SJCRH30 (cell line): ENCODE data around the gene ADGRF3. TPM values are rescaled to one million over a fixed set of nuclear protein-coding genes. Genes with fewer than 3 reads are reported as not detected.
A peak's percentile ranks its signal among the peaks of the same experiment; 100 is the strongest.
"Not testable (repeated sequence)": the region's sequence is repeated elsewhere in the genome, so short reads cannot be mapped to it uniquely, and the experiment has no call there.

Source experiments
- DNase-seq, 2 experiments: peaks; one replicate each; pipeline ENCODE4 v3.0.0-alpha.2; 2015 to 2020
- H3K27ac ChIP-seq: fragments of 250-450 bp; sonication (Bioruptor Pico); 2 replicates; pipeline ENCODE4 v1.5.1; 2020; ENCODE audit warnings: mild to moderate bottlenecking, moderate library complexity
- H3K27me3 ChIP-seq: fragments of 250-450 bp; sonication (Bioruptor Pico); 2 replicates; pipeline ENCODE4 v1.5.1; 2020; ENCODE audit warnings: mild to moderate bottlenecking, moderate library complexity
- H3K36me3 ChIP-seq: fragments of 250-450 bp; sonication (Bioruptor Pico); 2 replicates; pipeline ENCODE4 v1.5.1; 2020; ENCODE audit warnings: mild to moderate bottlenecking, moderate library complexity
- H3K4me1 ChIP-seq: fragments of 250-450 bp; sonication (Bioruptor Pico); 2 replicates; pipeline ENCODE4 v1.5.1; 2020; ENCODE audit warnings: mild to moderate bottlenecking, moderate library complexity
- H3K4me3 ChIP-seq: fragments of 250-450 bp; sonication (Bioruptor Pico); 2 replicates; pipeline ENCODE4 v1.5.1; 2020; ENCODE audit warnings: mild to moderate bottlenecking, moderate library complexity
- H3K9me3 ChIP-seq: fragments of 250-450 bp; sonication (Bioruptor Pico); replicated peaks from 2 replicates; pipeline ENCODE4 v1.5.1; 2020; ENCODE audit warnings: mild to moderate bottlenecking, moderate library complexity
- total RNA-seq: library from RNA; depleted of rRNA; stranded (reverse); fragments of >200 nt; shearing (Covaris generic); gene quantifications from 2 replicates; pipeline ENCODE4 v1.2.3, GENCODE V29; 2014; rRNA removed

Gene ADGRF3, protein sequence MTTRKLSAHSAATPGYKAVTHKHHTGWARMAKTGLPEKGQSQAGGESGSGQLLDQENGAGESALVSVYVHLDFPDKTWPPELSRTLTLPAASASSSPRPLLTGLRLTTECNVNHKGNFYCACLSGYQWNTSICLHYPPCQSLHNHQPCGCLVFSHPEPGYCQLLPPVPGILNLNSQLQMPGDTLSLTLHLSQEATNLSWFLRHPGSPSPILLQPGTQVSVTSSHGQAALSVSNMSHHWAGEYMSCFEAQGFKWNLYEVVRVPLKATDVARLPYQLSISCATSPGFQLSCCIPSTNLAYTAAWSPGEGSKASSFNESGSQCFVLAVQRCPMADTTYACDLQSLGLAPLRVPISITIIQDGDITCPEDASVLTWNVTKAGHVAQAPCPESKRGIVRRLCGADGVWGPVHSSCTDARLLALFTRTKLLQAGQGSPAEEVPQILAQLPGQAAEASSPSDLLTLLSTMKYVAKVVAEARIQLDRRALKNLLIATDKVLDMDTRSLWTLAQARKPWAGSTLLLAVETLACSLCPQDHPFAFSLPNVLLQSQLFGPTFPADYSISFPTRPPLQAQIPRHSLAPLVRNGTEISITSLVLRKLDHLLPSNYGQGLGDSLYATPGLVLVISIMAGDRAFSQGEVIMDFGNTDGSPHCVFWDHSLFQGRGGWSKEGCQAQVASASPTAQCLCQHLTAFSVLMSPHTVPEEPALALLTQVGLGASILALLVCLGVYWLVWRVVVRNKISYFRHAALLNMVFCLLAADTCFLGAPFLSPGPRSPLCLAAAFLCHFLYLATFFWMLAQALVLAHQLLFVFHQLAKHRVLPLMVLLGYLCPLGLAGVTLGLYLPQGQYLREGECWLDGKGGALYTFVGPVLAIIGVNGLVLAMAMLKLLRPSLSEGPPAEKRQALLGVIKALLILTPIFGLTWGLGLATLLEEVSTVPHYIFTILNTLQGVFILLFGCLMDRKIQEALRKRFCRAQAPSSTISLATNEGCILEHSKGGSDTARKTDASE
- total RNA-seq, result 0.14 and 0.71 TPM in 2 replicates

DNA sequence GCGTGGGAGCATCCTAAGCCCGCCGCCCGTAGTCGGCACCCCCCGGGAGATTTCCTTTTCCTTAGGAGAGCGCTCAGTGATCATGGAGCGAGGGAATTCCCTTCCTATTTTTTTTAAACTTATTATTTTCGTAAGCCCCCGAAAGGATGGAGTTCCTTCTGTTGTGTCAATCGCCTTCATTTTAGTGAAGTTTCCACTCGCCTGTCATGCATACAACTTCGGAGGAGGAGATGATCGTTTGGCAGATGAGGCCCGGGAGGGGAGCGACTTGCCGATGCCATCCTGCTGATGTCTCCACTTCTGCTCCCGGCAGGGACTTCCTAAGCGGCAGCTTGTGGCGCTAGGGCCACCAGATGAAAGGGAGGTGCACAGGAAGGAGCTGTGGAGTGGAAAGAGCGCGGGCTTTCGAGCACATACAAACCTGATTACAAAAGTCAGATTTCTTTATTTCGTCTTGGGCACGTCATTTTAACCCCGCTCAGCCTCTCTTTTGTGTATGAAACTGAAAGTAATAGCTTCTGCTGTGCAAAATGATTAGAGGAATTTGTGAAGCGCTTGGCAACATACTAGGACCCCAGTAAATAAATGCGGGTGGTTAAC is at the start of gene ADGRF3:
ADGRF3 (minus strand) TSS at position 336 of the 600 bp plus-strand sequence. CDS start 555 bp downstream, outside the sequence.
- no peaks in the 10 kb centered on the region for H3K27me3 ChIP-seq
- H3K27ac ChIP-seq, result peak within 1 kb of the TSS; percentile 81
- peak; percentile 74 to 78 for DNase-seq
- H3K9me3 ChIP-seq, result no peaks in the 10 kb centered on the region
- H3K36me3 ChIP-seq, result no peaks in the 10 kb centered on the region
- H3K4me1 ChIP-seq, result peaks cover 30% of the 10 kb centered on the region
- peak within 1 kb of the TSS; percentile 80 for H3K4me3 ChIP-seq

DNA sequence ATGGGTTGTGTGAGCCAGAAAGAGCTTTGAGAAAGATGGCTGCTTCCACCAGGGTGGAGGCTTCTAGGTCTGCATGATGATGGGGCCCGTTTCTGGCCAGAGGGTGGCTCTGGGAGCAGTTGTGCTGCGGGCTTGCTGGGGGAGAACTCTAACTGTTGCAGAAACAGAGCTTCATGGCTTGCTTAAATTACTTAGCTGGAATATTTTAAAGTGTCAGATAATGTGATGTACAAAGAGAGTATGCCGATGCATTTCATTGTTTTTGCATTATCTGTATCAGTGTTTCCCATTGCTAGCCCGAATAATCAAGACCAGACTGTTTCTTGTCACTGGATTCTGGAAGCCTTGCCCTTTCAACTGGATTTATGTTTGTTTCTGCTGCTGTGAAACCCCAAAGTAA is 48.8 kb upstream of the ADGRF3 start:
- Histone ChIP-seq H3K27ac (no peak overlapping the region), H3K36me3 (peaks cover 7% of the 10 kb centered on the region), H3K27me3 (no peaks in the 10 kb centered on the region), H3K4me1 (no peaks in the 10 kb centered on the region), H3K4me3 (no peak overlapping the region), H3K9me3 (no peaks in the 10 kb centered on the region)
- no peak for DNase-seq

DNA sequence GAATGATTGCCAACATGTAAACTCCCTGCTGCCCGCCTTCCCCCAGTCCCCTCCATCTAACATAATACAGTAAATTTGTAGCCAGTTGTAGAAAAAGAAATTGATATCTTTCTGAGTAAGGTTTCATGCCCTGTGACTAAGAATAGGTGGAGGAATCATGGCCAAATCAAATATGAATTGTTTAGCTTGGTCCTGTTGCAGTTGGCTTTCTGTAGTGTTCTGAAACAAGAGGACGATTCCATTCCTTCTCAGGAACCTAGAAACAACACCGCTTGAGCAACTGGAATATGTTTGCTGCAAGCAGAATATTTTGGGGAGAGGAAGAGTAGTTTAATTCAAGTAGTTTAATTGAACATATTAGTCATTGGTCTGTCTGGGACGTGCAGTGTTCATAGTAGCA is 48.1 kb upstream of the ADGRF3 start:
- Histone ChIP-seq H3K9me3 (no peaks in the 10 kb centered on the region), H3K27me3 (no peaks in the 10 kb centered on the region), H3K27ac (no peak overlapping the region), H3K36me3 (peaks cover 11% of the 10 kb centered on the region), H3K4me1 (no peaks in the 10 kb centered on the region), H3K4me3 (no peak overlapping the region)
- no peak for DNase-seq

DNA sequence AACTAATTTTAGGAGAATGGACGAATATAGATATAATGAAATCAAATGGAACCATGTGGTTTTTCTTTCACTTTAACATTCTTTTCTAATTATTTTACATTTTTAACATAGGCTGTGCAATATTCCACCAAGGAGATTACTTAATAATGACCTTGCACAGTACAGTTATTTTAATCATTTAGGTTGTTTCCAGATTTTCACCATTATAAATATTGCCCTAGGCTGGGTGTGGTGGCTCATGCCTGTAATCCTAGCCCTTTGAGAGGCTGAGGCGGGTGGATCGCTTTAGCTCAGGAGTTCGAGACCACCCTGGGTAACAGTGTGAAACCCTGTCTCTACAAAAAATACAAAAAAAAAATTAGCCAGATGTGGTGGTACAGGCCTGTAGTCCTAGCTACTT is 40.6 kb upstream of the ADGRF3 start:
- Histone ChIP-seq H3K27me3 (no peaks in the 10 kb centered on the region), H3K4me1 (no peaks in the 10 kb centered on the region), H3K9me3 (no peaks in the 10 kb centered on the region), H3K27ac (no peak overlapping the region), H3K4me3 (no peak overlapping the region), H3K36me3 (peaks cover 67% of the 10 kb centered on the region)
- DNase-seq, result no peak

DNA sequence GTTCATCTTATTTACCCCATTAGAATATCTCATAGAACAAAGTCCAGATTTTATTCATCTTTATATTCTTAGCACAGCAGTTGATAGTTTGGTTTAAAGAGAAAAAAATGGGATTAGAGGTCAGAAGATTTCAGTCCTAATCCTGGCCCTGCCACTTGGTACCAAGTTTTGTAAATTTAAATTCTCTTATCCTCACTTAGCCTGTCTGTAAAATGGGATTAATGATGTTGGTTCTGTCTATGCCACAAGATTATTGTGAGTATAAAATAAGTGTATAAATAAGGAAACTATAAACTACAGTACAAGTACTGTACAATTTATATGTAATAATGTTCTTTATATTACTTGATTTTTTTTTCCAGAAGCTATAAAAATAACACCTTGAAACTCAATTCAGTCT is 38.0 kb upstream of the ADGRF3 start:
- peaks cover 76% of the 10 kb centered on the region for H3K36me3 ChIP-seq
- DNase-seq, result no peak
- no peaks in the 10 kb centered on the region for H3K4me1 ChIP-seq
- no peaks in the 10 kb centered on the region for H3K27me3 ChIP-seq
- H3K27ac ChIP-seq, result no peak overlapping the region
- no peak overlapping the region for H3K4me3 ChIP-seq
- no peaks in the 10 kb centered on the region for H3K9me3 ChIP-seq

DNA sequence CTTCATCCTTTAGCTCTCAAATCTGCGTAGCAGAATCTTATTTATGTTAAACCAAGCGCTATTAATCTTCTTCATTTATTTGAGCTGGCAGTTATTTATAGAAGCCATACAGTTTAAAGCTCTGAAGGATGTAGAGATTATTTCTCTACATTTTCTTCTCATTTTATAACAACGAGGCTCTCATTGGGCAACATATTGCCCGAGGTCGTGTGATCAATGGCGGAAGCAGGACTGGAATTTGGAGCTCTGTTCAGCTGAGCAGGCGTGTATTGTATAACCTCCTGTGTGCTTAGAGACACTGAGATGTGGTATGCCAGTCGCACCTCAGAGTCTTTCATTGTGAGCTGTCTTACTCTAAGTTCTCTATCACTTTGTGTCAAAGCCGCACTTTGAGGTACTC is 37.6 kb upstream of the ADGRF3 start:
- Histone ChIP-seq H3K27ac (no peak overlapping the region), H3K27me3 (no peaks in the 10 kb centered on the region), H3K36me3 (peaks cover 72% of the 10 kb centered on the region), H3K4me3 (no peak overlapping the region), H3K9me3 (no peaks in the 10 kb centered on the region), H3K4me1 (no peaks in the 10 kb centered on the region)
- DNase-seq, result no peak

DNA sequence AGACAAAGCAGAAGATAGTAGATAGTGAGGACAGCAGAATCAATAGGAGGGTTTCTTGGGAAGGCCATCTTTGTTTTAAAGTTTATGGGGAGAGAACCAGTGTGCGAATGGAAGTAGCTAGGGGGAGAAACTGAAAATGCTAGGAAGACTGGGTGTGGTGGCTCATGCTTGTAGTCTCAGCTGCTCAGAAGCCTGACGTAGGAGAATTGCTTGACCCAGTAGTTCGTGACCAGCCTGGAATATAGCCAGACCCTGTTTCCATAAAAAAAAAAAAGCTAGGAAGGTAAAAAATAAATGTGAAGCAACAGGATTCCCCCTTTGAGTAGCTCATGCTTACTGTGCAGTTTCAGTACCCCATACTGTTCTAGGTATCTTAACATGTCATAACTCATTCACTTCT is 36.0 kb upstream of the ADGRF3 start:
- H3K36me3 ChIP-seq, result peaks cover 67% of the 10 kb centered on the region
- DNase-seq, result no peak

DNA sequence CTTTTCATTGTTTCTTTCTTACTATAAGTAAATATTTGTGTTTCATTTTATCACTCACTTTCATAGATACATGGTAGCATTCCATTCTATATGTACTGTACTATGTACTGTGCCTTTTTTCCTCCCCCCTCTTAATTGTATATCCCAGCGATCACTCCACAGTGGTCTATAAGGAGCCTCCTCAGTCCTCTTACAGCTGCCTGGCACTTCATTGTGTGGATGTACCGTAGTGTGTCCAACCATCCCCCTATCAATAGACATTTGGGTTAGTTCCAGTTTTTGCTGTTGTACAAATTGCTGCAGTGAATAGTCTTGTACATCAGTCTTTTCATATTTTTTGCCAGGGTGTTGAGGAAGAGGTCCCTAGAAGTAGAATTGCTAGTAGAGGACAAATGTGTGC is 33.7 kb upstream of the ADGRF3 start:
- Histone ChIP-seq H3K27me3 (no peaks in the 10 kb centered on the region), H3K9me3 (no peaks in the 10 kb centered on the region), H3K36me3 (peaks cover 67% of the 10 kb centered on the region), H3K4me3 (no peak overlapping the region), H3K27ac (no peak overlapping the region), H3K4me1 (no peaks in the 10 kb centered on the region)
- no peak for DNase-seq

More for the DNA sequence above, 36.0 kb upstream of the ADGRF3 start:
- no peaks in the 10 kb centered on the region for H3K4me1 ChIP-seq
- H3K27me3 ChIP-seq, result no peaks in the 10 kb centered on the region
- H3K27ac ChIP-seq, result no peak overlapping the region
- no peaks in the 10 kb centered on the region for H3K9me3 ChIP-seq
- H3K4me3 ChIP-seq, result no peak overlapping the region

DNA sequence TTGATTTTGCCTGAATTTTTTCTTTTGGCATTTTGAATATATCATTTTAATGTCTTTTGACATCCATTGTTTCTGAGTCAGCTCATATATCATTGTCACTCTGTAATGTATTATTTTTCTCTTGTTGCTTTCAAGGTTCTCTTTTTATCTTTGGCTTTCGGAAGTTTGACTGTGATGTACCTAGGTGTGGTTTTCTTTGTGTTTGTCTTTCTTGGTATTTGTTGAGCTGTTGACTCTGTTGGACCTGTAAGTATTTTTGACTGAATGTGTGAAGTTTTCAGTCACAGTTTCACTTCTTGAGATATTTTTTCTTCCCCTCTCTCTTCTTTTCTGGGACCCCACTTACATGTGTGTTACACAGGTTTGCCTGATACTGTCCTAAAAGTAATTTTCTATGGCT is 30.2 kb upstream of the ADGRF3 start:
- H3K4me1 ChIP-seq, result no peaks in the 10 kb centered on the region
- no peaks in the 10 kb centered on the region for H3K9me3 ChIP-seq
- no peaks in the 10 kb centered on the region for H3K27me3 ChIP-seq
- DNase-seq, result no peak
- peaks cover 65% of the 10 kb centered on the region for H3K36me3 ChIP-seq
- no peak overlapping the region for H3K4me3 ChIP-seq
- H3K27ac ChIP-seq, result no peak overlapping the region

DNA sequence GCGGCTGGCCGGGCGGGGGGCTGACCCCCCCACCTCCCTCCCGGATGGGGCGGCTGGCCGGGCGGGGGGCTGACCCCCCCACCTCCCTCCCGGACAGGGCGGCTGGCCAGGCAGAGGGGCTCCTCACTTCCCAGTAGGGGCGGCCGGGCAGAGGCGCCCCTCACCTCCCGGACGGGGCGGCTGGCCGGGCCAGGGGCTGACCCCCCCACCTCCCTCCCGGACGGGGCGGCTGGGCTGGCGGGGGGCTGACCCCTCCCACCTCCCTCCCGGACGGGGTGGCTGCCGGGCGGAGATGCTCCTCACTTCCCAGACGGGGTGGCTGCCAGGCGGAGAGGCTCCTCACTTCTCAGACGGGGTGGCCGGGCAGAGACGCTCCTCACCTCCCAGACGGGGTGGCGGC is 24.3 kb upstream of the ADGRF3 start:
- not testable (repeated sequence) for H3K27ac ChIP-seq, H3K27me3 ChIP-seq, H3K9me3 ChIP-seq, DNase-seq, H3K4me3 ChIP-seq, H3K4me1 ChIP-seq
- H3K36me3 ChIP-seq, result peaks cover 65% of the 10 kb centered on the region

DNA sequence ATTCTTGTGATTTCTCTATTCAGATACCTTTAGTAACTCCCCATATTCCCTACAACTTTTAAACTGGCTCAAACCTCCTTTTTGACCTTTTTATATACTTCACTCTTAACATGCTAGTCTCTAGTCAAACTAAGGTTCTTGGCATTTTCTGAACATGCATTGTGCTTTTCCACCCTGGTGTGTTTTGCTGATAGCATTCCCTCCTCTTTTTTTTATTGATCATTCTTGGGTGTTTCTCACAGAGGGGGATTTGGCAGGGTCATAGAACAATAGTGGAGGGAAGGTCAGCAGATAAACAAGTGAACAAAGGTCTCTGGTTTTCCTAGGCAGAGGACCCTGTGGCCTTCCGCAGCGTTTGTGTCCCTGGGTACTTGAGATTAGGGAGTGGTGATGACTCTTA is 23.1 kb upstream of the ADGRF3 start:
- H3K4me3 ChIP-seq, DNase-seq, H3K27me3 ChIP-seq, H3K27ac ChIP-seq, H3K9me3 ChIP-seq, H3K4me1 ChIP-seq: not testable (repeated sequence)
- H3K36me3 ChIP-seq, result peaks cover 59% of the 10 kb centered on the region

DNA sequence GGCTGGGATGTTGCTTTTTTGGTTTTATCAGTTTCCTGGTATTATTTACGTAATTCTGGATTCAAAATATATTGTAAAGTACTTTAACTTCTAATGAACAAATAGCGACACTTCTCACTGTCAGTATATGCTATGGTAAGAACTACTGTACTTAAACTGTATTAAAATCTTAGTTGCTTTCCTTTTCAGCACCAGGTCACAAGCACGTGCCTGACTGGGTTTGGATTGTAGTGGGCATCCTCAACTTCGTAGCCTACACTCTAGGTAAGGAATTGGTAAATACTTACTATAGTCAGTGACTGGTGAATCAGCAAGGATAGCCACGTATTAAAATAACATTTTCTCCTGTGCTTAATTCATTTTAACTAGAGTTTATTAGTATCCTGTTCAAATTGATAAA is 20.4 kb upstream of the ADGRF3 start:
- Histone ChIP-seq H3K4me3 (no peak overlapping the region), H3K4me1 (no peaks in the 10 kb centered on the region), H3K9me3 (no peaks in the 10 kb centered on the region), H3K27me3 (no peaks in the 10 kb centered on the region), H3K27ac (no peak overlapping the region), H3K36me3 (peaks cover 42% of the 10 kb centered on the region)
- DNase-seq, result no peak

DNA sequence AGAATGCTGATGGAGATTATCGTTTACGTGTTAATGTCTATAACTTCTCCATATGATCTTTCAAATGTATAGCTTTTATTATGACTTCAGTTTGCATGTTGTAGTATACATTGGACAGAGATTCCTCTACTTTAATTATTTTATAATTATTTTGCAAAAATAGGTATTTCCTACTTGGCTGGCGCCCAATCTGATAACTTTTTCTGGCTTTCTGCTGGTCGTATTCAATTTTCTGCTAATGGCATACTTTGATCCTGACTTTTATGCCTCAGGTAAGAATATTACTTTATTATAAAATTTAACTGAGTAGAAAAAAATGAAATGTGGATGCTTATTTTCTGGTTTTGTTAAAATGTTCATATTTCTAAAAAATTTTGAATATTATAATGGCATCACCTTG is 18.1 kb upstream of the ADGRF3 start:
- no peak overlapping the region for H3K4me3 ChIP-seq
- no peaks in the 10 kb centered on the region for H3K27me3 ChIP-seq
- H3K9me3 ChIP-seq, result no peaks in the 10 kb centered on the region
- DNase-seq, result no peak
- no peaks in the 10 kb centered on the region for H3K4me1 ChIP-seq
- peaks cover 38% of the 10 kb centered on the region for H3K36me3 ChIP-seq
- no peak overlapping the region for H3K27ac ChIP-seq

DNA sequence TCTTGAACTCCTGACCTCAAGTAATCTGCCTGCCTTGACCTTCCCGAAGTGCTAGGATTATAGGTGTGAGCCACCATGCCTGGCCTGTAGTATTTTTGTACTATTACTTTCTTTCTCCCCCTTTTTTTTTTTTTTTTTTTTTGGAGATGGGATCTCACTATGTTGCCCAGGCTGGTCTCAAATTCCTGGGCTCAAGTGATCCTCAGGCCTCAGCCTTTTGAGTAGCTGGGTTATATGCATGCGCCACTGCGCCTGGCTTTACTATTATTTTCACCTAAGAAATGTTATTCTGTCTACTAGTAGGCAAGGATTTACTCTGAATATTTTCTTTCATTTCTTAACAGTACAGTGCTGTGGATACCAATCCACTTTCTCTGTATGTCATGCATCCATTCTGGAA is 17.4 kb upstream of the ADGRF3 start:
- Histone ChIP-seq H3K4me3 (no peak overlapping the region), H3K36me3 (peaks cover 31% of the 10 kb centered on the region), H3K27ac (no peak overlapping the region), H3K27me3 (no peaks in the 10 kb centered on the region), H3K9me3 (no peaks in the 10 kb centered on the region), H3K4me1 (no peaks in the 10 kb centered on the region)
- DNase-seq, result no peak

DNA sequence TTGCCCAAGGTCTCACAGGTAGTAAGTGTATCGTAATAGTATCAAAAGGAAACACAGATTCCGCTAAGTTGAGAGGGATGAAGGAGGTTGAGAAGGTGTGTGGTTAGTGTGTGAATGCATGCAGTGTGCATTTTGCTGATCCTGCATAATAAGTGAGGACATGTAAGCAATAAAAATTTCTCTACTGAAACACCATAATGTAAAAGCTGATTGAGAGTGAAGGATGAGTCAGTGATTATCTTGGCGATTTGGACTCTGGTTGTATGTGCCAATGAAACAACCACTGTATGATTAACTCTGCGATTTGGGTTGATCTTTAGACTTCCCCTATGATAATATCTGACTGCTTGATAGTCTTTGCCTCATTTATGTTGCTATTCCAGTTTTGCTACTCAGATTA is 16.7 kb upstream of the ADGRF3 start:
- H3K9me3 ChIP-seq, result no peaks in the 10 kb centered on the region
- DNase-seq, result no peak
- H3K27ac ChIP-seq, result no peak overlapping the region
- H3K36me3 ChIP-seq, result peaks cover 25% of the 10 kb centered on the region
- H3K27me3 ChIP-seq, result no peaks in the 10 kb centered on the region
- no peak overlapping the region for H3K4me3 ChIP-seq
- H3K4me1 ChIP-seq, result no peaks in the 10 kb centered on the region
